ENCODE results near the gene ZNF425.
"Not testable (repeated sequence)": the region's sequence is repeated elsewhere in the genome, so short reads cannot be mapped to it uniquely, and the experiment has no call there.

- not testable (repeated sequence) for TF ChIP-seq POLR2A, CTCF (IDR thresholded peaks at IDR 0.05)
Measured at GRCh38 chr7:149144436-149144922, 18.4 kb upstream of the ZNF425 start.
